Measurements from ENCODE around the gene BLM. TPM values are rescaled to one million over a fixed set of nuclear protein-coding genes. Genes with fewer than 3 reads are reported as not detected.
A peak's percentile ranks its signal among the peaks of the same experiment; 100 is the strongest.

The BLM gene
- total RNA-seq, 1 experiment from 2014 or later, result 24.6 TPM

DNA sequence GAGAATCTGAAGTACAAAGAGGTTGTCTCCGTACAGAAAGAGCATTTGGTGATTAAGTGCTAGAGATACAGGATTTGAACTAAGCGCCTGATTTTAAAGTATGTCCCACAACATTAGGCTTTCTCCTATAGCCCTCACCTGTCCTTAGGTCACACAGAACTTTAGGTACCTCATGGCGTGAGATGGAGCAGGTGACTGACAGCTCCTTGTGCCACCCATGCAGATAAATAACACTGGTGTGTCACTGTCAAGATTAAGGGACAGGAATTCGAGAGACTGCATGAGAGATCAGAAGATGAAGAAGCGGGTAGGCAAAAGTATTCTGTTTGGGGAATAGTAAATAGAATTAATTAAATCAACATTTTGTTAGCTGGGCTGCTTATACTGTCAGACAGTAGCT lies 1.1 kb downstream of the BLM start:
- no peaks in the 10 kb centered on the region for H3K9me3 ChIP-seq (ENCODE audit: control insufficient read depth in 1 of 2, insufficient read depth in 1 of 2, low read depth in 1 of 2, low read length in 2 of 2)
- peak overlapping the region; percentile 74 for H3K27ac ChIP-seq (ENCODE audit: low read depth, low read length)
- no peak for TF ChIP-seq ELF1 (IDR thresholded peaks at IDR 0.05; ENCODE audit: borderline replicate concordance, low read depth)
- no peak for TF ChIP-seq CBX3 (IDR thresholded peaks at IDR 0.05; ENCODE audit: low read depth)
- TF ChIP-seq, protein P1, sequence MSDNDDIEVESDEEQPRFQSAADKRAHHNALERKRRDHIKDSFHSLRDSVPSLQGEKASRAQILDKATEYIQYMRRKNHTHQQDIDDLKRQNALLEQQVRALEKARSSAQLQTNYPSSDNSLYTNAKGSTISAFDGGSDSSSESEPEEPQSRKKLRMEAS (IDR thresholded peaks at IDR 0.05), result no peak
- no peak for TF ChIP-seq EZH2phosphoT487 (IDR thresholded peaks at IDR 0.05; ENCODE audit: borderline replicate concordance)
- TF ChIP-seq, protein P2, sequence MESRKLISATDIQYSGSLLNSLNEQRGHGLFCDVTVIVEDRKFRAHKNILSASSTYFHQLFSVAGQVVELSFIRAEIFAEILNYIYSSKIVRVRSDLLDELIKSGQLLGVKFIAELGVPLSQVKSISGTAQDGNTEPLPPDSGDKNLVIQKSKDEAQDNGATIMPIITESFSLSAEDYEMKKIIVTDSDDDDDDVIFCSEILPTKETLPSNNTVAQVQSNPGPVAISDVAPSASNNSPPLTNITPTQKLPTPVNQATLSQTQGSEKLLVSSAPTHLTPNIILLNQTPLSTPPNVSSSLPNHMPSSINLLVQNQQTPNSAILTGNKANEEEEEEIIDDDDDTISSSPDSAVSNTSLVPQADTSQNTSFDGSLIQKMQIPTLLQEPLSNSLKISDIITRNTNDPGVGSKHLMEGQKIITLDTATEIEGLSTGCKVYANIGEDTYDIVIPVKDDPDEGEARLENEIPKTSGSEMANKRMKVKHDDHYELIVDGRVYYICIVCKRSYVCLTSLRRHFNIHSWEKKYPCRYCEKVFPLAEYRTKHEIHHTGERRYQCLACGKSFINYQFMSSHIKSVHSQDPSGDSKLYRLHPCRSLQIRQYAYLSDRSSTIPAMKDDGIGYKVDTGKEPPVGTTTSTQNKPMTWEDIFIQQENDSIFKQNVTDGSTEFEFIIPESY (IDR thresholded peaks at IDR 0.05; ENCODE audit: extremely low read depth, insufficient replicate concordance, low read length), result no peak
- TF ChIP-seq RAD21 (IDR thresholded peaks at IDR 0.05; ENCODE audit: low read depth), result no peak
- no peak for TF ChIP-seq POLR2A (IDR thresholded peaks at IDR 0.05; ENCODE audit: borderline replicate concordance, extremely low read depth, insufficient read depth, insufficient read length)
- no peak for TF ChIP-seq SP1 (IDR thresholded peaks at IDR 0.05; ENCODE audit: low read depth)
- TF ChIP-seq CEBPB (IDR thresholded peaks at IDR 0.05; ENCODE audit: low read depth), result no peak
- no peak for TF ChIP-seq ZFX (IDR thresholded peaks at IDR 0.05)
- TF ChIP-seq TCF7L2 (IDR thresholded peaks at IDR 0.05; ENCODE audit: borderline replicate concordance, extremely low read depth, insufficient read depth, insufficient read length), result no peak
- no peak for TF ChIP-seq FOSL1 (IDR thresholded peaks at IDR 0.05; ENCODE audit: low read depth)
- no peak for TF ChIP-seq ZNF274 (IDR thresholded peaks at IDR 0.05; ENCODE audit: low read depth, low read length)
- no peak for TF ChIP-seq SRF (IDR thresholded peaks at IDR 0.05; ENCODE audit: low read depth)
- no peak for TF ChIP-seq SIN3A (IDR thresholded peaks at IDR 0.05; ENCODE audit: low read depth)
- TF ChIP-seq, protein P3, sequence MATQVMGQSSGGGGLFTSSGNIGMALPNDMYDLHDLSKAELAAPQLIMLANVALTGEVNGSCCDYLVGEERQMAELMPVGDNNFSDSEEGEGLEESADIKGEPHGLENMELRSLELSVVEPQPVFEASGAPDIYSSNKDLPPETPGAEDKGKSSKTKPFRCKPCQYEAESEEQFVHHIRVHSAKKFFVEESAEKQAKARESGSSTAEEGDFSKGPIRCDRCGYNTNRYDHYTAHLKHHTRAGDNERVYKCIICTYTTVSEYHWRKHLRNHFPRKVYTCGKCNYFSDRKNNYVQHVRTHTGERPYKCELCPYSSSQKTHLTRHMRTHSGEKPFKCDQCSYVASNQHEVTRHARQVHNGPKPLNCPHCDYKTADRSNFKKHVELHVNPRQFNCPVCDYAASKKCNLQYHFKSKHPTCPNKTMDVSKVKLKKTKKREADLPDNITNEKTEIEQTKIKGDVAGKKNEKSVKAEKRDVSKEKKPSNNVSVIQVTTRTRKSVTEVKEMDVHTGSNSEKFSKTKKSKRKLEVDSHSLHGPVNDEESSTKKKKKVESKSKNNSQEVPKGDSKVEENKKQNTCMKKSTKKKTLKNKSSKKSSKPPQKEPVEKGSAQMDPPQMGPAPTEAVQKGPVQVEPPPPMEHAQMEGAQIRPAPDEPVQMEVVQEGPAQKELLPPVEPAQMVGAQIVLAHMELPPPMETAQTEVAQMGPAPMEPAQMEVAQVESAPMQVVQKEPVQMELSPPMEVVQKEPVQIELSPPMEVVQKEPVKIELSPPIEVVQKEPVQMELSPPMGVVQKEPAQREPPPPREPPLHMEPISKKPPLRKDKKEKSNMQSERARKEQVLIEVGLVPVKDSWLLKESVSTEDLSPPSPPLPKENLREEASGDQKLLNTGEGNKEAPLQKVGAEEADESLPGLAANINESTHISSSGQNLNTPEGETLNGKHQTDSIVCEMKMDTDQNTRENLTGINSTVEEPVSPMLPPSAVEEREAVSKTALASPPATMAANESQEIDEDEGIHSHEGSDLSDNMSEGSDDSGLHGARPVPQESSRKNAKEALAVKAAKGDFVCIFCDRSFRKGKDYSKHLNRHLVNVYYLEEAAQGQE (IDR thresholded peaks at IDR 0.05; ENCODE audit: low read depth), result no peak

More for the DNA sequence above, 1.1 kb downstream of the BLM start:
- Histone ChIP-seq H4K20me1 (ENCODE audit: insufficient read depth) (no peaks in the 10 kb centered on the region), H3K36me3 (ENCODE audit: control insufficient read depth in 1 of 2, insufficient read depth in 2 of 2, low read length in 2 of 2) (no peaks in the 10 kb centered on the region), H3K4me1 (ENCODE audit: control insufficient read depth in 1 of 2, insufficient read depth in 2 of 2, low read length in 2 of 2) (peaks cover 11 to 19% of the 10 kb centered on the region in 2 experiments), H3K9ac (ENCODE audit: low read length) (peak overlapping the region; percentile 84), H3K9me2 (ENCODE audit: insufficient read depth) (no peaks in the 10 kb centered on the region), H3K27me3 (ENCODE audit: insufficient read depth, low read length) (no peaks in the 10 kb centered on the region), H3K4me3 (replicated peaks in 1 of 2; ENCODE audit: low read depth in 1 of 2, low read length in 2 of 2) (peak overlapping the region; percentile 75 to 80), H3K79me2 (ENCODE audit: insufficient read depth, low read length) (peaks cover 52% of the 10 kb centered on the region), H3K4me2 (ENCODE audit: low read length) (peak overlapping the region; percentile 82), H2AFZ (ENCODE audit: low read depth, low read length, poor library complexity, severe bottlenecking) (no peak overlapping the region)
- ChIA-PET RAD21 (ENCODE audit: low non-redundant PET in 1 of 2, low total read pairs in 2 of 2, uncharacterized antibody in 2 of 2, unreplicated experiment in 2 of 2) (interaction anchor here (0.7 kb wide), 2 partner anchors 68 to 150 kb away, joined by 3 read pairs; partner anchors contain the start of gene FURIN (in 1 of the 2)), POLR2A (interaction anchor here (1.9 kb wide), 1 partner anchor 28 kb away, joined by 7 read pairs; no protein-coding TSS in a partner anchor), CTCF (no interaction called here)
- BruUV-seq (replicated peaks), result no TSS peak
- intact Hi-C loops (cut with micrococcal nuclease), result loop anchor here (5.0 kb wide), 1 partner anchor 144 kb away; no protein-coding TSS in a partner anchor
- no peak for DNase-seq (ENCODE audit: low read depth, low spot score)
- ATAC-seq, result no peak

Data from HCT116 (cell line).